Nephron (organoid): ENCODE data around the gene ZMYND8.

Experiments used
- H3K27ac Mint-ChIP-seq, 3 experiments: 2 replicates each; pipeline ENCODE4 v1.8.0; 2020; ENCODE audit warnings: mixed read lengths in 3 of 3, mild to moderate bottlenecking in 2 of 3, moderate library complexity in 1 of 3
- H3K27me3 Mint-ChIP-seq: 2 replicates; pipeline ENCODE4 v1.8.0; 2021; ENCODE audit warnings: low read depth, mild to moderate bottlenecking, moderate library complexity, mixed read lengths
- H3K36me3 Mint-ChIP-seq: 2 replicates; pipeline ENCODE4 v1.8.0; 2020; ENCODE audit warnings: low read depth, mixed read lengths
- H3K4me1 Mint-ChIP-seq: 2 replicates; pipeline ENCODE4 v1.8.0; 2020; ENCODE audit warnings: mixed read lengths
- H3K4me3 Mint-ChIP-seq, 3 experiments: 2 replicates each; pipeline ENCODE4 v1.8.0; 2020; ENCODE audit warnings: mild to moderate bottlenecking in 3 of 3, mixed read lengths in 3 of 3, moderate library complexity in 2 of 3
- H3K9me3 Mint-ChIP-seq: 2 replicates; pipeline ENCODE4 v1.8.0; 2020; ENCODE audit warnings: mixed read lengths
- TF ChIP-seq, protein P1 (sequence below), 3 experiments: fragments of 200-600 bp; sonication (generic); IDR thresholded peaks; one replicate each; pipeline ENCODE4 v1.5.0; 2021; ENCODE audit warnings: antibody characterized with exemption in 3 of 3; ENCODE audit not compliant: unreplicated experiment in 3 of 3

ZMYND8 gene

DNA sequence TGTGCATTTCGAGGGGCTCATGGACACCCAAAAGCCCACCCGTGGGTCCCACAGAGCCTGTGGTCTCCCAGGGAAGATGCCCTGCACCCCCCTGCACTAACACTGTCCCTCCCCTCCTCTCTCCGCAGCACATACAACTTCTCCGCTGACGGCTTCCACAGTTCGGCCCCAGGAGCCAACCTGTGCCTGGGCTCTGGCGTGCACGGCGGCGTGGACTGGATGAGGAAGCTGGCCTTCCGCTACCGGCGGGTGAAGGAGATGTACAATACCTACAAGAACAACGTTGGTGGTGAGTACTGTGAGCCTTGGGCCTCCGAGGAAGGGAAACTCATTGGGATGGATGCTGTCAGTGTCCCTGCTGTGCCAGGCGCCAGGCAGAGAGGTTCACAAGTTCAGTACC lies 183.9 kb downstream of the ZMYND8 start:
- no peak overlapping the region for H3K27ac Mint-ChIP-seq
- H3K27me3 Mint-ChIP-seq, result peaks cover 11% of the 10 kb centered on the region
- H3K4me3 Mint-ChIP-seq, result no peak overlapping the region
- H3K36me3 Mint-ChIP-seq, result peaks cover 3% of the 10 kb centered on the region
- TF ChIP-seq, protein P1, sequence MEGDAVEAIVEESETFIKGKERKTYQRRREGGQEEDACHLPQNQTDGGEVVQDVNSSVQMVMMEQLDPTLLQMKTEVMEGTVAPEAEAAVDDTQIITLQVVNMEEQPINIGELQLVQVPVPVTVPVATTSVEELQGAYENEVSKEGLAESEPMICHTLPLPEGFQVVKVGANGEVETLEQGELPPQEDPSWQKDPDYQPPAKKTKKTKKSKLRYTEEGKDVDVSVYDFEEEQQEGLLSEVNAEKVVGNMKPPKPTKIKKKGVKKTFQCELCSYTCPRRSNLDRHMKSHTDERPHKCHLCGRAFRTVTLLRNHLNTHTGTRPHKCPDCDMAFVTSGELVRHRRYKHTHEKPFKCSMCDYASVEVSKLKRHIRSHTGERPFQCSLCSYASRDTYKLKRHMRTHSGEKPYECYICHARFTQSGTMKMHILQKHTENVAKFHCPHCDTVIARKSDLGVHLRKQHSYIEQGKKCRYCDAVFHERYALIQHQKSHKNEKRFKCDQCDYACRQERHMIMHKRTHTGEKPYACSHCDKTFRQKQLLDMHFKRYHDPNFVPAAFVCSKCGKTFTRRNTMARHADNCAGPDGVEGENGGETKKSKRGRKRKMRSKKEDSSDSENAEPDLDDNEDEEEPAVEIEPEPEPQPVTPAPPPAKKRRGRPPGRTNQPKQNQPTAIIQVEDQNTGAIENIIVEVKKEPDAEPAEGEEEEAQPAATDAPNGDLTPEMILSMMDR (IDR thresholded peaks at IDR 0.05; ENCODE audit: unreplicated experiment in 3 of 3), result no peak
- peaks cover 6% of the 10 kb centered on the region for H3K4me1 Mint-ChIP-seq
- no peaks in the 10 kb centered on the region for H3K9me3 Mint-ChIP-seq

- Mint-ChIP-seq H3K27ac (peak overlapping the region in 1 of 3 experiments; percentile 36), H3K36me3 (peaks cover 5% of the 10 kb centered on the region), H3K27me3 (peaks cover 15% of the 10 kb centered on the region), H3K9me3 (peaks cover 5% of the 10 kb centered on the region), H3K4me3 (no peak overlapping the region), H3K4me1 (peaks cover 22% of the 10 kb centered on the region)
- TF ChIP-seq, protein P1 (IDR thresholded peaks at IDR 0.05; ENCODE audit: unreplicated experiment in 3 of 3), result no peak
Measured at GRCh38 chr20:47167846-47168245, 188.7 kb downstream of the ZMYND8 start.

GRCh38 chr20:47165376-47165865 lies 191.1 kb downstream of the ZMYND8 start:
- H3K27me3 Mint-ChIP-seq, result peaks cover 5% of the 10 kb centered on the region
- no peak overlapping the region for H3K27ac Mint-ChIP-seq
- peaks cover 5% of the 10 kb centered on the region for H3K36me3 Mint-ChIP-seq
- H3K4me3 Mint-ChIP-seq, result no peak overlapping the region
- peaks cover 16% of the 10 kb centered on the region for H3K4me1 Mint-ChIP-seq
- H3K9me3 Mint-ChIP-seq, result peaks cover 6% of the 10 kb centered on the region
- TF ChIP-seq, protein P1 (IDR thresholded peaks at IDR 0.05; ENCODE audit: unreplicated experiment in 3 of 3), result no peak

DNA sequence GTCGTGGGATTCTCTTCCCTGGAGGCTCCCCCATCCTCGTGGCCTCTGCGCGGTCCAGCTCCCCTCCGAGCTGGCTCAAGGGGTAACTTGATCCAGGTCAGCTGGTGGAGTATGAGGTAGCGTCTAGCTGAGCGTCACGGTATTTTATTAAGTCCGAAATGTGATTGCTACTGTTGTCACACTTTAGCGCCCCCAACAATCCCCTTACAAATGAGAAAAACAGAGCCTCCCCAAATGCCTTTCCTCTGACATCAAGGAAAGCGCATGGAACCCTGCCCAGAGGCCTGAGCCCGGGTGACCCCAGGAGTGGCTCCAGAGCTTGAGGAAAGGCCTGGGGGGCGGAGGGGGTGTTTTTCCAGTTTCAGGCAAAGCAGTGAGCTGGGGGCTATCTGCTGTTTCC lies 192.4 kb downstream of the ZMYND8 start:
- TF ChIP-seq, protein P1 (IDR thresholded peaks at IDR 0.05; ENCODE audit: unreplicated experiment in 3 of 3), result no peak
- Mint-ChIP-seq H3K27me3 (peaks cover 5% of the 10 kb centered on the region), H3K4me1 (peaks cover 16% of the 10 kb centered on the region), H3K27ac (peak overlapping the region; percentile 37 to 55 (median 41)), H3K4me3 (no peak overlapping the region), H3K36me3 (peaks cover 5% of the 10 kb centered on the region), H3K9me3 (peaks cover 12% of the 10 kb centered on the region)

GRCh38 chr20:47161411-47161810 lies 195.1 kb downstream of the ZMYND8 start:
- Mint-ChIP-seq H3K27ac (no peak overlapping the region), H3K4me3 (no peak overlapping the region), H3K36me3 (peaks cover 5% of the 10 kb centered on the region), H3K4me1 (peaks cover 25% of the 10 kb centered on the region), H3K27me3 (peaks cover 5% of the 10 kb centered on the region), H3K9me3 (peaks cover 12% of the 10 kb centered on the region)
- TF ChIP-seq, protein P1 (IDR thresholded peaks at IDR 0.05; ENCODE audit: unreplicated experiment in 3 of 3), result no peak

DNA sequence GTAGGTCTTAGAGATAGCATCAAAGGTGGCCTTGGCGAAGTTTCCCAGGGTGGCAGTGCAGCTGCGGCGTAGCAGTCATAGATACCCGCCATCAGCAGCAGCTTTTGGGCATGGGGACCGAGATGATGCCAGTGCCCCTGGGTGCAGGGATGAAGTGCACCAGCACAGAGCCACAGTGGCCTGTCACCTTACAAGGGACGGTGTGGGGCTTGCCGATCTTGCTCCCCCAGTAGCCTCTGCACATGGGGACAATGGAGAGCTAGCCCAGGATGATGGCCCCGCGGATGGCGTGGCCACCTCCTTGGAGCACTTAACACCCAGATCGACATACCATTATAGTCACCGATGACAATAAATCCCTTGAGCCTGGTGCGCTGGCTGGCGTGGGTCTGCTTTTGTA lies 195.5 kb downstream of the ZMYND8 start:
- H3K4me1 Mint-ChIP-seq, result peaks cover 28% of the 10 kb centered on the region
- no peak overlapping the region for H3K27ac Mint-ChIP-seq
- peaks cover 5% of the 10 kb centered on the region for H3K36me3 Mint-ChIP-seq
- TF ChIP-seq, protein P1 (IDR thresholded peaks at IDR 0.05; ENCODE audit: unreplicated experiment in 3 of 3), result no peak
- H3K27me3 Mint-ChIP-seq, result peaks cover 5% of the 10 kb centered on the region
- peaks cover 12% of the 10 kb centered on the region for H3K9me3 Mint-ChIP-seq
- no peak overlapping the region for H3K4me3 Mint-ChIP-seq
